Esophagus mucosa (tissue), 1 donor: ENCODE data around the gene MAS1. TPM values are rescaled to one million over a fixed set of nuclear protein-coding genes. Genes with fewer than 3 reads are reported as not detected.
"Not testable (repeated sequence)": the region's sequence is repeated elsewhere in the genome, so short reads cannot be mapped to it uniquely, and the experiment has no call there.

Source experiments
- ATAC-seq: fragments of 200-7000 bp; cut with Tn5 transposase; one replicate; pipeline ENCODE4 v1.9.1; 2020
- total RNA-seq: library from RNA; stranded (reverse); gene quantifications from one replicate; pipeline ENCODE4 v1.2.4, GENCODE V29; 2023
- donor health status: DM: yes; HTN: yes; CAD: no.

MAS1 gene
- total RNA-seq, result not detected

DNA sequence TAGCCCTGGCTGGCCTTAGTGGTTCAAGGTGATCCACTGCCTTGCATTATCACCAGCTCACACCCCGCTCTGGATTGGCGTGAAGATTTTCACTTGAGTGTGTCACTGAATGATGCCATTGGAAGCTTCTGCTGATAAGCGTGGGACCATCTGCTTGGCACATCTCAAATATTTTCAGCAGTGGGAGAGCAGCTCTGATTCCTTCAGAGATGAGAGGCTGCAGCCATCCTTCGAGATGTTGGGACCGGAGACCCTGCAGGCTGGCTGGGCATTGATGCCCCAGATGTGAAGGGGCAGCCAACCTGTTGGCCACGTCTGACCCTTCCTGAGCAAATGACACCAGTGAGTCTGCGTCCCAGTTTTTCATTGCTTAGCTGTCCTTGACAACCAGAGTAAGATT lies at the start of gene MAS1:
Gene MAS1, plus strand, starts transcription at position 197 of the 400 bp plus-strand sequence. CDS start 15,968 bp downstream, outside the sequence.
- no peak for ATAC-seq

DNA sequence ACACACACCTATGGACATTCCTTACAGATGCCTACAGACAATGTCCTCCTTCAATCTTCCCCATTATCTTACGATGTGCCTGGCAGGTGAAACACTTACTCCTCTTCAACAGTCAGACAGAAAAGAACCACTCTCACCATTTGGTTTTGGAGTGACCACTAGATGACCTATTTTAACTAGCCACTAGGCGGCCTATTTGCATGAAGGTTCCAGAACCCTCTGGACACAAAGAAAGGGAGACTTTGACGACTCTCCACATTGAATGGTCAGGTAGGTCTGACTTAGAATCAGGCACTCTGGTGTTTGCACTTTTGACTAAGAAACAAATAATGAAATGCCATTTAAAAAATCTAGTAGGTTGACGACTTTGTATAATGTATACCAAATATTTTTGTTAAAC lies 48.8 kb upstream of the MAS1 start:
- no peak for ATAC-seq

DNA sequence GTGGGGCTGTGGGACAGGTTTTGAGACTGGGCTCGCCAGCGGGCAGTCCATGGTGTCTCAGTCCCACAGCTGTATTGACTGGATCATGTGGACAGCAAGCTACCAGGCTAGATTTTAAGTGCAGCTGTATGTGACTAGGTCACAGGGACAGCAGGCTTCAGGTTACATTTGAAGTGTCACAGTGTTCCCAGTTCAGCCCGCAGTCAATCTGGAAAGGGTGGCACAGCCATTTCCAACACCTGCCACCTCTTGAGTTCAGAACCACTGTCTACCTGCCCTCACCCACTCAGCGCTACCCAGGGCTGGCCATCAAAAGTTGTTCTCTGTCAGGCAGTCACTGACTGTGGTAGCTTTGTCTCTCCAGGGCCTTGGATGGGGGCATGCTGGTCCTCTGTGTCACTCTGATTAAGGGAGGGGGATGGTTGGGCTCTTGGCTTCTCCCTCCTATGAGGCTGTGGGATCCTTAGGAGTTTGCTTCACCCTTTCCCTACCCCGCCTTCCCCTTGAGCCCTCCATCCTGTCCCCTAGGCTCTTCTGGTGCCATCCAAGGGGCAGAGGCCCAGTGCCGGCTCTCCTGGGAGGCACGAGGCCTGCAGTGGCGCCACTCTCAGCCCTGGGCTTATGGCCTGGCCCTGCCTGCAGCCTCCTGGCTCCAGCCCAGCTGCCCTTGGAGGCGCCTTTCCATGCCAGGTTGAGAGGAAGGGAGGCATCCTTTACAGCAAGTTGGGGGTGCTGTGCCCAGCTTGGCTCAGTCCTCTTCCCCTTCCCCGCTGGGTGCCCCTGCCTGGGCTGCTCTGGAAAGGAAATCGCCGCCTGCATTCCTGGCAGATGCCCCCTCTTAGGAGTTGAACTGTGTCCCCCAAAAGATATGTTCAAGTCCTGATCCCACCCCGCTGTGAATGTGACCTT lies 45.8 kb upstream of the MAS1 start:
- no peak for ATAC-seq

DNA sequence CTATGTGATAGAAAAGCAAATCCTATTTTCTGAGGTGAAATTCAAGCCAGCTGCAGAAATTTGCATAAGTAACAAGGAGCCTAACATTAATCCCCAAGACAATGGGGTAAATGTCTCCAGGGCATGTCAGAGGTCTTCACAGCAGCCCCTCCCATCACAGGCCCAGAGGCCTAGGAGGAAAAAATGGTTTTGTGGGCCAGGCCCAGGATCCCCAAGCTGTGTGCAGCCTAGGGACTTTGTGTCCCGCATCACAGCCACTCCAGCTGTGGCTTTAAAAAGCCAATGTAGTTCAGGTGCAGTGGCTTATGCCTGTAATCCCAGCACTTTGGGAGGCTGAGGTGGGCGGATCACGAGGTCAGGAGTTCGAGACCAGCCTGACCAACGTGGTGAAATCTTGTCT lies 42.2 kb upstream of the MAS1 start:
- not testable (repeated sequence) for ATAC-seq

DNA sequence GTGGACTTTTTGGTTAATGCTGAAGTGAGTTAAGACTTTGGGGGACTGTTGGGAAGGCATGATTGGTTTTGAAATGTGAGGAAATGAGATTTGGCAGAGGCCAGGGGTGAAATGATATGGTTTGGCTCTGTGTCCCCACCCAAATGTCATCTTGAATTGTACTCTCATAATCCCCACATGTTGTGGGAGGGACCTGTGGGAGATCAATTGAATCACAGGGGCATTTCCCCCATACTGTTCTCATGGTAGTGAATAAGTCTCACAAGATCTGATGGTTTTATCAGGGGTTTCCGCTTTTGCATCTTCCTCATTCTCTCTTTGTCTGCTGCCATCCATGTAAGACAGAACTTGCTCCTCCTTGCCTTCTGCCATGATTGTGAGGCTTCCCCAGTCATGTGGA lies 40.9 kb upstream of the MAS1 start:
- ATAC-seq, result not testable (repeated sequence)

DNA sequence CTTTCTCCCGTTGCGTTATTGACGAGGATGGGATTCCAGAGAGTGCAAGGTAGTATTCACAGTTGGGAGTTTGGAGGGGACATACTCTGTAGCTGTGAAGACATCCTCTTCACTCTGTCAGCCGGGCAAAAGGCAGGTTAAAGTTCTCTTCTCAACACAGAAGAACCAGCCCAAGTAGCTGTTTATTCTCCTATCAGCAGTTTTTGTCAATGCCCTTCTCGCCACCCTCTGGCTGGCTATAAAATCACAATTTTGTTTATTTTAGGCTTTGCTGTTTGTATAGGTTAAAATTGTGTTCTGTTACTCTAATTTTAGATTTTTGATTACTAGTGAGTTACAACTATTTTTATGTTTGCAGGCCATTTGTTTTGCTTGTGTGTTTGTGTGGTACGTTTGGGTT lies 37.9 kb upstream of the MAS1 start:
- no peak for ATAC-seq

DNA sequence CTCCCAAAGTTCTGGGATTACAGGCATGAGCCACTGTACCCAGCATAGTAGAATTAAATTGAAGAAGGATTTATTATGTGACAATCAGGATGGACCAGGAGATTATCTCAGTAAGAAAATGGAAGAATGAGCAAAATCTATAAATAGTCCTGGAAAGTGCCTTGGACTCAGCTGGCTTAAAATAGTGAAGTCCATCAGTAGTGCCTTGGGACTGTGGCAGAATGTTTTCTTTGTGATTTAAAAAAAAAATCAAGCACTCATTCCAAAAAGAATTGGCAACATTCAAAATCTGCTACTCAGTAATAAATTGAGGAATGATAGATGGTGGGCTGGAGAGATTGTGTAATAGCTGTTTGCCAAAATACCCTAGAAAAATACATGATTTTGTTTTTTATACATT lies 37.0 kb upstream of the MAS1 start:
- no peak for ATAC-seq

DNA sequence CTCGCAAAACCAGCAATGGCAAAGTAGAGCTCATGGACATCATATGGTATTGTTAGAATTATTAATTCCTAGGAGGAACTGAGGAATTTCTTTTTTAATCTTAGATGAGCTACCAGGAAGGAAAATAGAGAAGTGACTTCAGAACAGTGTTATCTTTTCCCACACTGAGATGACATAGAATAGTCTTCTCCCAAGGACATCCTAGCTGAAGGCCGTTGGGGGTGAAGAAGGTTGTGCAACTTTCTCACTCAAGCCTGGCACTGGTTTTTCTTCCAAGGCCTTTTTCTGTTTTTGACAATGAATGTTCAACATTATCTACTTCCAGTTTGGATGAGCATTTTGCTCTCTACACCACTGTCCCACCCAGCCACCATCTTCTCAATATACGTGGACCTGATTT lies 35.8 kb upstream of the MAS1 start:
- no peak for ATAC-seq

DNA sequence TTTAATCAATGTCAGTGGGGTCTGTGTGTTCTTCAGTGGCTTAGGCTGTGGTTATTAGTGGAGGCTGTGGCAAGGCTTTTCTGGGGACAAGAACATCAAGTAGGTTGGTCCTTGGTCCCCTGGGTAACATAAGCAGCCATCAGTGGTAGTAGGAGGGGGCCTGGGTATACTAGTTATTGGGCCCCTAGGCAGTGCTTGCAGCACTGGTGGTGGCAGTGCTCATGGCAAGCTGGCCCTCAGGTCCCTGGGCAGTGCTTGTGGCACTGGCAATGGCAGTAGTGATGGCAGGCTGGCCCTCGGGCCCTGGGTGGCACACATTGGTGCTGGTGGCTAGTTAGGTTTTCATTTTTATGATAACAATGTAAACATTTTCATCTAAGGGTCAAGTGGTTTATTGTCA lies 32.5 kb upstream of the MAS1 start:
- ATAC-seq, result no peak

DNA sequence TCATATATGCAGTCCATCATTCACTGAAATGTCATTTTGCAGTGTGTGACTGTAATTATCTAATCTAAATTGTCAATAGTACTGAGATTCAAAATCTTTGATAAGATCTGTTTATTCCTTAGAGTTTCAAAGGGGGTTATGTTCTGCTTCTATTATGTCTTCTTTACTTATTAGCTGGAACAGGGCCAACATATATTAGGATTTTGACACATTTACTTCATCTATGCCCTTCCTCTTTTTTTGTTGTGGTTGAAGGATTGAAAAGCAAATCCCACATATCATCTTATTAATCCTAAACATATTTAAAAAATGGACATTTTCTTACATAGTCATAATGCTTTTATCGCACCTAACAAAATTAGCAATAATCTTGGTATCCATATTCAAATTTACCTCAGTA lies 30.3 kb upstream of the MAS1 start:
- ATAC-seq, result no peak

DNA sequence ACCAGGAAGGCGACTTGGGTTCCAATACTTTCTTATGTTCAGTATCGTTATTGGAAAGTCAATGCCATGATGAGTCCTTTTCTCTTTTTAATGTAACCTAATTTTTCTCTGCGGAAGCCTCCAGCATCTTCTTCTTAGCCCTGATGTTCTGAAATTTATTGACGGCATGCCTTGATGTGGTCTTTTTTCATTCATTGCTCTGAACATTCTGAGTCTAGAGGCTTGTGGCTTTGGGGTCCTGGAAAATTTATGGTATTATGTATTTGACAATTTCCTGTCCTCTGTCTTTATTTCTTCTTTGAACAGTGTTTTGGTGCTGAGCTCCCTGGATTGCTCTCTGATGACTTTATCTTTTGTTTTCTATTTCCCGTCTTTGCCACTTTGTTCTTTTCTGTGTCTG lies 28.7 kb upstream of the MAS1 start:
- ATAC-seq, result no peak

DNA sequence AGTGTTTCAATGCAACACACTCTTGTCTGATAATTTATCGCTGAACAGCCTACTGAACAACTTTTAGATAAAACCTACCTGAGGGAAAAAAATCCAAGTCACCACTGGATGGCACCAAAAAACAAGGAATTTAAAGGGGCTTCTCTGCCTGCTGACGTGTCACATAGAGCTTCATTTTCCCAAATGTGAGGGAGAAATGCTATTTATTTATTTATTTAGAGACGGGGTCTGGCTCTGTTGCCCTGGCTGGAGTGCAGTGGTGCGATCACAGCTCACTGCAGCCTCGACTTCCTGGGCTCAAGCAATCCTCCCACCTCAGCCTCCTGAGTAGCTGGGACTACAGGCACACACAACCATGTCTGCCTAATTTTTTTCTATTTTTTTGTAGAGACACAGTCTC lies 27.4 kb upstream of the MAS1 start:
- ATAC-seq, result peak; percentile 49

DNA sequence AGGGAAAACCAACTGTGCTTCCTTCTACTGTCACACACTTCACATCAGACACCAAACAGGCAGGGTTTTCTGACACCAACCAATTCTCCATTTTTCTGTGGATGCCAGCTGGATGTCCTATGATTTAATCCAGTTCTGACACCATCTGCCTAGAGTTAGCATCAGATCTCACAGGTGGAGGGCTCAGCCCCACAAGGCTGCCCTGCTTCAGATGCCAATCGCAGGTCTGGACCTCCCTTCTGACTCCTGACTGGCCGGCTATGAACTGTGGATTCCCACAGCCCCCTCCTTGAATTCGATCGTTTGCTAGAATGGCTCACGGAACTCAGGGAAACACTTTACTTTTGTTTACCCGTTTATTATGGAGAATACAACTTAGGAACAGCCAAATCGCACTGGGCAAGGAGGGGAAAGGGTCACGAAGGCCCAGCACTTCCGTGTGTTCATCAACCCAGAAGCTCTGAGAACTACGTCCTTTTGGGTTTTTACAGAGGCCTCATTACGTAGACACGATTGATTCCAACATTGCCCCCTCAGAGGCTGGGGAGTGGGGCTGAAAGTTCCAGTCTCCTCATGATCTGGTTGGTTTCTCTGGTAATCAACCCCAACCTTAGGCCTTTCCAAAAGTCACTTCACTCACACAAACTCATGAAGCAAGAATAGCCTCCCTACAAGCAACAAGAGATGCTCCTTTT lies 25.4 kb upstream of the MAS1 start:
- no peak for ATAC-seq

DNA sequence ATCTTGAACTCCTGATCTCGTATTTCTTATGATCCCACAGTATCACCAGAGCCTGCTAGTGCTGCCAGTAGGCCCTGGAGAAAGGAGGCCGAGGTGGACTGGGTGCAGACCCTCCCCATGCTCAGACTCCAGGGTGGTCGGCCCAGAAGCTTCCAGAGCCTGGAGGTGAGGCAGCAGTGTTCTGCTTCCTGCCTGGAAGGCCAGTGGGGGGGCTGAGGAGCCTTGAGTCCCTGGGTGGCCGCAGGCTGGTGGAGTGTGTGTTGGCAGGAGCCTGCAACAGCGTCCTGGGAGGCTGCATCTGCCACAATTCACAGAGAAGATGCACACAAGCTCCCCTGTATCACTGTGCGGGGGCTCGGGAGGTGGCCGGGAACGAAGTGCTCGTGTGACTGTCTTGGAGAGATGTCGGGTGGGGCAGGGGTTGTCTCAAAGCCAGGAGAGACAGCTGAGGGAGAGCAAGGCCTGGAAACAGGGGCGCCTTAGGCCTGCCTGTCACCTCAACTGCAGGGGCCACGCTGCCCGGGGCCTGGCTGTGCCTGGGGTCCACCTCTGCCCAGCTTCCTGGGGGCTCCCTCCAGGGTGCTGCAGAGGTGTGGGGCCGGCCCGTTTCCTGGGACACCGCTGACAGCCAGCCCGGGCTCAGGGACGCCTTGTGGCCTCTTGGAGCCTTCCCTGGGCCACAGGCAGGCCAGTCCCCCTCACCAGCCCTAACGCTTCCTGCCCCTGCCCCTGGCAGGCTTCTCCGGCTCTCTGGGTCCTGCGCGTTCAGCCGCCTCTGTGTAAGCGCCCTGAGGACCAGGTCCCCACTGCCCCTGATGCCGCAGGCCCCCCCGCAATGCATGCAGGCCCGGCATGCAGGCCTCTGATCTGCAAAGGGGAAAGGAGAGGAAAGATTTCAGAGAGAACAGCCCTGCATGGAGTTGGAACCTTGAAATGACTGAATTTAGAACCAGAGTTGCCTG lies 24.2 kb upstream of the MAS1 start:
- ATAC-seq, result no peak

DNA sequence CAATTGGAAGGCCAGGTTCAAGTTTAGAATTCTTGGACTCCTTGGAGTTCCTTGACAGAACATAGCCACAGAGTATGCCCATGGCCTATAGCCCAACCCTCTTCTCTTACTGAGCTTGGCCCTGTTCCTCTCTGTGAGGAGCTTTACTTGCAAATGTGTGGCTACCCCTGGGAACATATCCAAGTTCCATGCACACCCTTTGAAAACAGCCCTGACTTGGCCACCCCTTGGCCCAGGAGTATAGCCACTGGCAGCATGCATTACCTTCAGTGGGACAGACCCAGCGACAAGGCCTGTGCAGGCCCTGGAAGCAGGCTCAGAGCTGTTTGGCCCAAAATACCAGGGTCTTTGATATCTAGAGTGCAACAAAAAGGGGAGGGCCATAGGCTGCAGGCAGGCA lies 19.5 kb upstream of the MAS1 start:
- ATAC-seq, result no peak

DNA sequence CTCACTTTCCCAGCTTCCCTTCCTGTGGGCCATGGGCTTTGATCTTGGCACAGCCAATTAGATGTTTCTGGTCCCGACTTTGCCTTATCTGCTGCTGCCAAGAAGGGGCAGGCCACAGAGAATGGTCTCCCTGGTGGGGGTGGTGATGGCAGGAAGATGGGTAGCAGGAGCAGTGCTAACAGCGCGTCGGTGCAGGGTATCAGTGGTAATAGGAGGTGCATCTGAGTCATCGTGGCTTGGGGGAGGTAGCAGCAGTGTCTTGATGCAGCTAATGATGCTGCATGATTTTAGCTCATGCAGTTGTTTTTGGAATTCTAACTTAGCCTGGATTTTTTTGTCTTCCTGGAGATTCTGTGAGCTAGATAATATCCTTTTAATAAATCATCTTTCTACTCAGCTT lies 18.9 kb upstream of the MAS1 start:
- no peak for ATAC-seq

DNA sequence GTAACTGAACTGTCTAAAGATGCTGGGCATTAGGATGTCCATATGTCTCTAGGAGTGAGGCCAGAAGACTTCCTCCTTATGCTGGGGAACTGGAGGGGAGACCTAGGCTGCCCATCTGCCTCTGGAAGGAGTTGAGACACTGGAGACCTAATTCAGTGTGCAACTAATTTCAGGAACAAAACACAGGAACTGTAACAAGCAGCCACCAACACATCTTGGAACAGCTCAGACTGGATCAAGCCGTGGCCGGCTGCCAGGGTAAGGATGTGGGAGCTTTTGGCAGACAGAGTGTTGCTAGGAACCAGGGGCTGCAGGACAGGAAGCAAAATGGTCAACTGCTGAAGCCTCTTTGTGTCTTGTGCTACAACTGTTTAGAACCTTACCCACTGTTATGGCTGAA lies 16.4 kb upstream of the MAS1 start:
- no peak for ATAC-seq

DNA sequence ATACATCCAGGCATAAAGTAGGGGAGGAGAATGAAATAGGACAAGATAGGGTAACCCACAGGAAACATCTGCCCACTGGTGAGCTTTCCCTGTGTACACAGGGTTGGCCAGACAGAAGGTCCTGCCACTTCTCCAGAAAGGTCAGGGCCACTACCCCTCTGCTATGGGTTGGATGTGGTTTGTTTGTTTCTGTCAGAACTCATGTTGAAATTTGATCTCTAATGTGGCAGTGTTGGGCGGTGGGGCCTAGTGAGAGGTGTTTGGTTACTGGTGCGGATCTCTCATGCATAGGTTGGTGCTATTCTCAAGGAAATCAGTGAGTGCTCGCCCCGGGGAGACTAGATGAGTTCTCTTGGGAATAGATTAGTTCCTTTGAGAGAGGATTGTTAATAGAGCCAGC lies 15.6 kb upstream of the MAS1 start:
- no peak for ATAC-seq

DNA sequence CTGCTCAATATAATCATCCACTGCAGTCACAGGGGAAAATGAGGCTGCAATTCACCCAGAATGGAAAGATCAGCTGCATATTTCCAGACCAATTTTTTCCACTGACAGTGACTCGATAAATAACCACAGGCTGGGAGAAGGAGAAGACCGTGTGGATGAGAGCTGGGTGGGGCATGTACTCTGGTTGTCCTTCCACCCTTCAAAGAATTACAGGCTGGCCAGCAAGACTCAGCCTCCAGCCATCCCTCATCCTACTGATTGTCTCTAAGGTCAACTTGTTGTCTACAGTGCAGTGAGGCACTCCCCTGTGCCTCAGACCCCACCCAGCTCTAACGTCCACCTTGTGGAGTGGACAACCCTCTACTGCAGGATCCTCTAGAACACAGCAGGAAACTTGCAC lies 14.5 kb upstream of the MAS1 start:
- no peak for ATAC-seq

DNA sequence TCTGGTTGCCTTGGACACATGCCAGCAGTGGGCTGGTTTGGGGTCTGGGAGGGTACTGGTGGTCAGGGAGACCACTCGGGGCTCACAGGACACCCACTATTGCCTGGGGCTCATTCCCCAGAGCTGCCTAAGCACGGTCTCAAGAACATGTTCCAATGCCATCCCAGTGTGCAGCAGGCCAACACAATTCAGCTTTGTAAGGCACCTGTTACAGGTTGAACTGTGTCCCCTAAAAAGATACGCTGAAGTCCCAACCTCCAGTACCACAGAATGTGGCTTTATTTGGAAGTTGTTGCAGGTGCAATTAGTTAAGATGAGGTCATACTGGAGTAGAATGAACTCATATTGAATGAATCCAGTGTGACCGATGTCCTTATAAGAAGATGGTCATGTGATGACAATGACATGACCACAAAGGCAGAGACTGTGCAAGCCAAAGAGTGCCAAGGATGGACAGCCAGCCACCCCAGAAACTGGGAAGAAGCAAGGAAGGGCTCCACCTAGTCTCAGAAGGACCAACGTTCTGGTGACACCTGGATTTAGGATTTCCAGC lies 13.5 kb upstream of the MAS1 start:
- no peak for ATAC-seq

DNA sequence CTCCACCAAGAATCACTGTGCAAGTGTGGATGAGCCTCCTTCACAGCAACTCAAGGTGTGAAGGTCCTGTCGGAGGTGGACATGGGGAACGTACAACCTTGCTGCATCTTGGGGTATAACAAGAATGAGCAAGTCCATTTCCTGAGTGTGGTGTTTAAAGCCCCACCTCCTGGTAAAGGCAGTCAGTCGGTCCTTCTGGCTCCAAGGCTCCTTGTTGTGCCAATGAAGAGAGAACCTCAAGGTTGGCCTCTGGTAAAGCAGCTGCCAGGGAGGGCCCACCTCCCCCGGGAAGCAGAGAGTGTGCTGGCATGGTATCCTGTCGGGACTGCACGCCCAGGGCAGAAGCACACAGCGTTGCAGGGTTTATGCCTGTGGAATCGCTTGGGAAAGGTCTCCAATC lies 12.4 kb upstream of the MAS1 start:
- no peak for ATAC-seq

DNA sequence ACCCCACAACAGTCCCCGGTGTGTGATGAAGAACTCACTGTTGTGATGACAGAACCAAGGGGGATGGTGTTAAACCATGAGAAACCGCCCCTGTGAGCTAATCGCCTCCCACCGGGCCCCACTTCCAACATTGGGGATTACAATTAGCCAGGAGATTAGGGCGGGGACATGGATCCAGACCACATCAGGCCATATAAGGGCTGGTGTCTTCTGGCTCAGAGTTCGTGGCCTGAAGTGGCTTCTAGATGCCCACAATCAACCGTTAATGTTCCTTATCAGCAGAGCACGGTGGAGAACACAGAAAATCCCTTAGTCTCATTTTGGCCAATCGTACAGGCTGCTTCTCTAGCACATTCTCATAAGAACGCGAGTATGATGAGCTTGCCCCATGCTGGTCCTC lies 10.9 kb upstream of the MAS1 start:
- ATAC-seq, result no peak
